Stomach (tissue), 9 donors: ENCODE data around the gene BLTP3B. TPM values are rescaled to one million over a fixed set of nuclear protein-coding genes. Genes with fewer than 3 reads are reported as not detected.

Source experiments
- DNase-seq, 2 donors: peaks; one replicate each; pipeline versions ENCODE4 v3.0.0 to v3.0.0-alpha.2; 2013 to 2019
- H3K27ac ChIP-seq, 5 donors: fragments of 200-600 bp in 4 of 5; sonication (generic) in 4 of 5; one replicate each; pipeline ENCODE4 v1.5.1; 2013 to 2019; ENCODE audit warnings: mild to moderate bottlenecking in 1 of 5, moderate library complexity in 1 of 5
- H3K27me3 ChIP-seq, 3 donors: fragments of 200-600 bp; sonication (generic); one replicate each; pipeline ENCODE4 v1.5.1; 2017 to 2019; ENCODE audit warnings: mixed run types in 1 of 3
- H3K36me3 ChIP-seq, 4 donors: fragments of 200-600 bp; sonication (generic); 1 replicate in 3 of 4; 2 replicates in 1 of 4; pipeline ENCODE4 v1.5.1; 2016 to 2019
- H3K4me1 ChIP-seq, 4 donors: fragments of 200-600 bp; sonication (generic); one replicate each; pipeline ENCODE4 v1.5.1; 2016 to 2019
- H3K4me3 ChIP-seq, 4 donors: fragments of 200-600 bp; sonication (generic) in 3 of 4; one replicate each; pipeline ENCODE4 v1.5.1; 2016 to 2019; ENCODE audit warnings: mild to moderate bottlenecking in 1 of 4
- H3K9me3 ChIP-seq, 4 donors: fragments of 200-600 bp; sonication (generic); one replicate each; pipeline ENCODE4 v1.5.1; 2016 to 2019
- EP300 ChIP-seq: sonication (generic); formaldehyde crosslinking; IDR thresholded peaks from one replicate; pipeline ENCODE4 v1.6.1; 2017; ENCODE audit warnings: antibody characterized with exemption
- POLR2A ChIP-seq, 4 donors: fragments of 450-650 bp; IDR thresholded peaks; one replicate each; pipeline ENCODE4 v1.6.1; 2016; ENCODE audit warnings: antibody characterized with exemption in 4 of 4, control low read depth in 2 of 4, mild to moderate bottlenecking in 1 of 4, moderate library complexity in 1 of 4
- POLR2AphosphoS5 ChIP-seq, 3 donors: sonication (generic); formaldehyde crosslinking; IDR thresholded peaks; one replicate each; pipeline ENCODE4 v1.6.1; 2016; ENCODE audit warnings: antibody characterized with exemption in 3 of 3
- WGBS, 5 donors: extraction: QIAGEN DNeasy Blood & Tissue Kit in 3 of 5; methylation state at CpG; one replicate each; pipeline versions ENCODE4 v1.1.5 to v1.1.7; 2013 to 2018; 5-methylcytosine and 5-hydroxymethylcytosine counted together
- intact Hi-C: fragments of 100-400 bp; cut with DNase I; formaldehyde crosslinking; loops from one replicate; pipeline ENCODE4 v1.15.1; 2023; ENCODE audit warnings: low total_unique reads
- polyA plus RNA-seq, 3 donors: library from polyadenylated mRNA; stranded (reverse); fragments of 200-250 nt; gene quantifications; one replicate each; pipeline ENCODE4 v1.2.3, GENCODE V29; 2013
- total RNA-seq, 5 donors: library from RNA; depleted of rRNA; stranded (reverse); fragments of >200 nt; gene quantifications; one replicate each; pipeline versions ENCODE4 v1.1.0 to v1.2.3, GENCODE V29; 2014 to 2016
- TF ChIP-seq, protein P1 (sequence below), 7 experiments: fragments of 450-650 bp in 4 of 7; fragments of 200-600 bp in 3 of 7; sonication (generic) in 3 of 7; IDR thresholded peaks; one replicate each; pipeline ENCODE4 v1.5.1; 2016 to 2019; ENCODE audit warnings: antibody characterized with exemption in 7 of 7, control low read depth in 2 of 7, mild to moderate bottlenecking in 1 of 7
- donor health status: healthy with polysubstance abuse.
- donor health status: Bipolar disorder and iron deficiency.
- donor health status: healthy.

Gene BLTP3B
- total and polyA plus RNA-seq, 8 donors, result 4.7 to 62.6 (median 22.1) TPM

DNA sequence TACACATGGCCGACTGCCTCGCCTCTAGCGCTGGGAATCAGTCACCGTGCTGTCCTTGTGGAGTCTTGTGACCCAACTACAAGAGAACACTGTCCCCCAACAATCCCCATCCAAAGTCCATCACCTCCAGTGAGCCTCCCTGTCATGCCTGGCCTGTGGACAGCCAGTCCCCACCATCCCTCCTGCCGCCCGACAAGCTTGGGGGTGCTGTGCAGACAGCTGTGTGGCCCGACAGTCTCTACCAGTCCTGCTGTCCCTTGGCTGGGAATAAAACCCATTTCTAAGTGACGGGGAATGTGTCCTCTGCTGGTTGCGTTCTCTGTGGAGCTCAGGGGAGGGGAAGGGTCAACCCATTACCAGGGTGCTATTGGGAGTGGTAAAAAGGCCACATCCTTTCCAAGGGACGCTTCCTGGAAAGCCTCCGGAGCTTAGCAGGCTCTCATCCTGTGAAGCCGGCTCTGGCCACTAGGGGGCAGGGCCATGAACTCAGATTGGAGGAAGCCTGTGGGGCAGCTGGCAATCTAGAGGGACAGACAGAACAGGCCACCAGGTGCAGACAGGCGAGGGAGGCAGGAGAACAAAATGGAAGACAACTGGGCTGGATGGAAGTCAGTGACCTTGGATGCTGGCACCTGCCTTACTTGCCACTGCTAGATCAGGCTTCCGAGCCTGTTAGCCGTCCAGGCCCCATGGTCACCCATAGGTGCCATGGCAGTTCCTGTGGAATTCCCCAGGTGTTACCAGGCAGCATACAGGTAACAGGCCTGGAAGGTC is 12.0 kb upstream of the BLTP3B start:
- Histone ChIP-seq H3K27me3 (no peaks in the 10 kb centered on the region), H3K36me3 (no peaks in the 10 kb centered on the region), H3K9me3 (no peaks in the 10 kb centered on the region), H3K27ac (no peak overlapping the region), H3K4me1 (no peaks in the 10 kb centered on the region), H3K4me3 (no peak overlapping the region)
- intact Hi-C loops, result no loop called here
- TF ChIP-seq, protein P1, sequence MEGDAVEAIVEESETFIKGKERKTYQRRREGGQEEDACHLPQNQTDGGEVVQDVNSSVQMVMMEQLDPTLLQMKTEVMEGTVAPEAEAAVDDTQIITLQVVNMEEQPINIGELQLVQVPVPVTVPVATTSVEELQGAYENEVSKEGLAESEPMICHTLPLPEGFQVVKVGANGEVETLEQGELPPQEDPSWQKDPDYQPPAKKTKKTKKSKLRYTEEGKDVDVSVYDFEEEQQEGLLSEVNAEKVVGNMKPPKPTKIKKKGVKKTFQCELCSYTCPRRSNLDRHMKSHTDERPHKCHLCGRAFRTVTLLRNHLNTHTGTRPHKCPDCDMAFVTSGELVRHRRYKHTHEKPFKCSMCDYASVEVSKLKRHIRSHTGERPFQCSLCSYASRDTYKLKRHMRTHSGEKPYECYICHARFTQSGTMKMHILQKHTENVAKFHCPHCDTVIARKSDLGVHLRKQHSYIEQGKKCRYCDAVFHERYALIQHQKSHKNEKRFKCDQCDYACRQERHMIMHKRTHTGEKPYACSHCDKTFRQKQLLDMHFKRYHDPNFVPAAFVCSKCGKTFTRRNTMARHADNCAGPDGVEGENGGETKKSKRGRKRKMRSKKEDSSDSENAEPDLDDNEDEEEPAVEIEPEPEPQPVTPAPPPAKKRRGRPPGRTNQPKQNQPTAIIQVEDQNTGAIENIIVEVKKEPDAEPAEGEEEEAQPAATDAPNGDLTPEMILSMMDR (IDR thresholded peaks at IDR 0.05), result peak in 5 of 7 experiments; percentile 47 to 83 (median 81)
- TF ChIP-seq POLR2AphosphoS5 (IDR thresholded peaks at IDR 0.05), result no peak
- peak; percentile 71 to 82 for DNase-seq
- 58 to 72% (median 71%) methylated on average over 13 to 15 of the region's 15 CpGs for WGBS, 5 donors

DNA sequence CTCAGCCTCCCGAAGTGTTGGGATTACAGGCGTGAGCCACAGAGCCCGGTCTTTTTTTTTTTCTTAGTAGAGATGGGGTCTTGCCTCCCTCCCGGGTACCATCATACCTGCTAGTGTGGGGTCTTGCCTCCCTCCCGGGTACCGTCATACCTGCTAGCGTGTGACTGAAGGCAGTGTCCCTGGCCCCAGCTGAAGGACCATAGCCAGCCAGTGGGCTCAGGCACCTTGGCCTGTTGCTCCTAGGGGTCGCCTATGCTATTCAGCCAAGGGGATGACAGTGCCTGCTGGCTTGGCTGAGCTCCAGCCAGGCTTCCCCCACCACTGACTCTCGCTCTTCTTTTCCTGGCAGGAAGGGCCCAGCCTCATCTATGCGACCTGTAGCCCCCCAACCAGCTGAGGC is 10.5 kb upstream of the BLTP3B start:
- TF ChIP-seq POLR2AphosphoS5 (IDR thresholded peaks at IDR 0.05) (no peak), POLR2A (IDR thresholded peaks at IDR 0.05) (no peak), EP300 (no peak)
- TF ChIP-seq, protein P1 (IDR thresholded peaks at IDR 0.05), result no peak
- Histone ChIP-seq H3K36me3 (no peaks in the 10 kb centered on the region), H3K4me1 (no peaks in the 10 kb centered on the region), H3K4me3 (no peak overlapping the region), H3K27ac (no peak overlapping the region), H3K27me3 (no peaks in the 10 kb centered on the region), H3K9me3 (no peaks in the 10 kb centered on the region)
- no peak for DNase-seq
- 93 to 97% (median 96%) methylated on average over 10 of the region's 10 CpGs for WGBS, 5 donors
- intact Hi-C loops, result no loop called here

DNA sequence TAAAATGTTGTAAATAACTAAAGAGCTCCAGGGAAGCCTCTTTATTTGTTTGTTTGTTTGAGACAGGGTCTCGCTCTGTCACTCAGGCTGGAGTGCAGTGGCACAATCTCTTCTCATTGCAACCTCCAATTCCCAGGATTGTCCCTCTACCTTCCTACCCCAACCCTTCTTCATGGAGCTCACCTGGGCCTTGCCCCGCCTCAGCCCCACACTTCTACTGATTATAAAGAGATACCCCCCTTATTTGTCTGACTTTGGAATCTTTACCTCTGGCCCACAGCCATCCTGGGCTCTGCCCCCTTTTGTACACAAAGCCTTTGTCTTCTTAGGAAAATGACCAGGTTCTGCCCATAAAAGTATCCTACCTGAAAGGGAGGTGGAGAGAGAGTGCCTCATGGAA is 9.1 kb upstream of the BLTP3B start:
- H3K4me1 ChIP-seq, result no peaks in the 10 kb centered on the region
- no peak for DNase-seq
- WGBS, 5 donors, result 89 to 97% (median 90%) methylated on average over 2 of the region's 2 CpGs
- H3K27me3 ChIP-seq, result no peaks in the 10 kb centered on the region
- TF ChIP-seq POLR2A (IDR thresholded peaks at IDR 0.05) (no peak), POLR2AphosphoS5 (IDR thresholded peaks at IDR 0.05) (no peak), EP300 (no peak)
- TF ChIP-seq, protein P1 (IDR thresholded peaks at IDR 0.05), result no peak
- no peaks in the 10 kb centered on the region for H3K9me3 ChIP-seq
- H3K27ac ChIP-seq, result no peak overlapping the region
- intact Hi-C loops, result no loop called here
- no peak overlapping the region for H3K4me3 ChIP-seq
- no peaks in the 10 kb centered on the region for H3K36me3 ChIP-seq

DNA sequence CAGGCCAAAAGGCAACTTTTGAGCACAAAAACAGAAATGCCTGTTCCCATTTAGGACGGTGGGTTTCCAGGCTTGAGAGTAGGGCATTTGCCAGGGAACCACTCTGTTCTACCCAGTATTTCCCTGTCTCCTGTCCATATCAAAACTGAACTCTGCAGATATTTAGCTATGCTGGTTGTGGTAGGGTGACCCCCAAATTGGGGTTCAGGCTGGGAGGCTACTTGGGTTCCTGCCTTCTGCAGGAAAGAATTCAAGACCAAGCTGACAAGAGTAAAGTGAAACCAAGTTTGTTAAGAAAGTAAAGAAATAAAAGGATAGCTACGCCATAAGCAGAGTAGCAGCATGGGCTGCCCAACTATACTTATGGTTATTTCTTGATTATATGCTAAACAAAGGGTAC is 3.6 kb upstream of the BLTP3B start:
- intact Hi-C loops, result no loop called here
- WGBS, 5 donors, result 96 to 100% (median 99%) methylated on average over 2 of the region's 2 CpGs
- Histone ChIP-seq H3K27me3 (no peaks in the 10 kb centered on the region), H3K4me1 (peaks cover 0 to 12% (median 8%) of the 10 kb centered on the region in 4 donors), H3K9me3 (no peaks in the 10 kb centered on the region), H3K27ac (no peak overlapping the region), H3K36me3 (no peaks in the 10 kb centered on the region), H3K4me3 (no peak overlapping the region)
- no peak for TF ChIP-seq EP300
- no peak for DNase-seq

DNA sequence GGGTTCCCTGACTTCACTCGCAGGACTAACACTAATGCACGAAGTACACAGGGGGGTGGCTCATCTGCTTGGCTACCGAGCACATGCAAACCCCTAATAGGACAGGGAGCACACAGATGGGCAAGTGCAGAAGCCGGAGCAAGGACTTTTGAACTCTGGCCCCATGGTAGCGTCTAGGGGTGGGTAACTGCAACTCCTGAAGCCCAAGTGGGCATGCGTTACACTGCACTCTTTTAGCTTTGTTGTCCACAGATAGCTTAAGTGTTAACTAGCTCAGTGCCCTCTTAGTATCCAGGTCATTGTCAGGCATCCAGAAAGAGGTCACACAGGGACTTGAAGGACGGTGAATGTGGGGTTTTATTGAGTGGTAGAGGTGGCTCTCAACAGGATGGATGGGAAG is 3.0 kb upstream of the BLTP3B start:
- TF ChIP-seq POLR2A (IDR thresholded peaks at IDR 0.05) (no peak), POLR2AphosphoS5 (IDR thresholded peaks at IDR 0.05) (no peak), EP300 (no peak)
- TF ChIP-seq, protein P1 (IDR thresholded peaks at IDR 0.05), result no peak
- H3K27ac ChIP-seq, result no peak overlapping the region
- peaks cover 0 to 17% (median 11%) of the 10 kb centered on the region in 4 donors for H3K4me1 ChIP-seq
- H3K36me3 ChIP-seq, result no peaks in the 10 kb centered on the region
- no peaks in the 10 kb centered on the region for H3K9me3 ChIP-seq
- WGBS, 5 donors, result 90 to 96% (median 95%) methylated on average over 6 to 7 of the region's 7 CpGs
- intact Hi-C loops, result no loop called here
- no peak for DNase-seq
- H3K27me3 ChIP-seq, result no peaks in the 10 kb centered on the region
- H3K4me3 ChIP-seq, result no peak overlapping the region
